Left ventricle myocardium inferior (tissue), 1 donor: Measurements from ENCODE around the gene MAP4K4. TPM values are rescaled to one million over a fixed set of nuclear protein-coding genes. Genes with fewer than 3 reads are reported as not detected.

Experiments used
- DNase-seq: peaks from one replicate; pipeline ENCODE4 v3.0.0-alpha.2; 2020
- H3K27ac ChIP-seq: fragments of 200-600 bp; replicated peaks from 2 replicates; pipeline ENCODE4 v1.8.0; 2021
- H3K27me3 ChIP-seq: fragments of 200-600 bp; 2 replicates; pipeline ENCODE4 v1.8.0; 2021; ENCODE audit warnings: low read depth
- H3K36me3 ChIP-seq: fragments of 200-600 bp; 2 replicates; pipeline ENCODE4 v1.8.0; 2021
- H3K4me1 ChIP-seq: fragments of 200-600 bp; 2 replicates; pipeline ENCODE4 v1.8.0; 2021
- H3K4me3 ChIP-seq: fragments of 200-600 bp; 2 replicates; pipeline ENCODE4 v1.8.0; 2021; ENCODE audit warnings: mild to moderate bottlenecking, moderate library complexity
- H3K9me3 ChIP-seq: fragments of 200-600 bp; replicated peaks from 2 replicates; pipeline ENCODE4 v1.8.0; 2021
- intact Hi-C: fragments of 100-400 bp; cut with micrococcal nuclease; formaldehyde crosslinking; loops from one replicate; pipeline ENCODE4 v1.11.0; 2022
- total RNA-seq: library from RNA; stranded (reverse); fragmentation: NEBNext Ultra II Directional; extraction: Animal tissue kit (Norgen Biotek cat#: 25700); gene quantifications from one replicate; pipeline ENCODE4 v1.2.1, GENCODE V29; 2021
- TF ChIP-seq, protein P1 (sequence below): fragments of 200-600 bp; IDR thresholded peaks from 2 replicates; pipeline ENCODE4 v1.8.0; 2021; ENCODE audit warnings: antibody characterized with exemption, mild to moderate bottlenecking, borderline replicate concordance
- donor health status: DM: no; HTN: yes; CAD: no; lungs with severe emphysema.

Gene MAP4K4
- total RNA-seq, 1 donor from 2014 or later = 102 TPM

DNA sequence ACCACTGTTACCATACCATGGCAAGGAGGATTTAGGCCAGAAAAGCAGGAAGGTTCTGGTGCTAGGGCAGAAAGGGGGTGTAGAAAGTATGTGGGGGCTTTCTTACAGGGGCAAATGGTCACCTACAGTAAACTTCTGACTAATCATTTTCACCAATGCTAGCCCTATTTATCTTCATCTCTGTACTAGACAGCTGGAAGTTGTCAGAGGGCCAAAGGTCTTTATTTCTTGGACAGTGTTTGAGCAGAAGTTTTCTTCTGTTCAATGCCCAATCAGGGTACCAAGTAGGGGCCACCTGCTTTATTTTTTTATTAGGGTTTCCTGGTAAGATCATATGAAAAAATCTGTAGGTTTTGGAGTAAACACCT lies 37.6 kb downstream of the MAP4K4 start:
- no peaks in the 10 kb centered on the region for H3K36me3 ChIP-seq
- H3K9me3 ChIP-seq = no peaks in the 10 kb centered on the region
- peak overlapping the region; percentile 74 for H3K27ac ChIP-seq
- peaks cover 97% of the 10 kb centered on the region for H3K4me1 ChIP-seq
- no peak for DNase-seq
- intact Hi-C loops = no loop called here
- H3K4me3 ChIP-seq = no peak overlapping the region
- TF ChIP-seq, protein P1, sequence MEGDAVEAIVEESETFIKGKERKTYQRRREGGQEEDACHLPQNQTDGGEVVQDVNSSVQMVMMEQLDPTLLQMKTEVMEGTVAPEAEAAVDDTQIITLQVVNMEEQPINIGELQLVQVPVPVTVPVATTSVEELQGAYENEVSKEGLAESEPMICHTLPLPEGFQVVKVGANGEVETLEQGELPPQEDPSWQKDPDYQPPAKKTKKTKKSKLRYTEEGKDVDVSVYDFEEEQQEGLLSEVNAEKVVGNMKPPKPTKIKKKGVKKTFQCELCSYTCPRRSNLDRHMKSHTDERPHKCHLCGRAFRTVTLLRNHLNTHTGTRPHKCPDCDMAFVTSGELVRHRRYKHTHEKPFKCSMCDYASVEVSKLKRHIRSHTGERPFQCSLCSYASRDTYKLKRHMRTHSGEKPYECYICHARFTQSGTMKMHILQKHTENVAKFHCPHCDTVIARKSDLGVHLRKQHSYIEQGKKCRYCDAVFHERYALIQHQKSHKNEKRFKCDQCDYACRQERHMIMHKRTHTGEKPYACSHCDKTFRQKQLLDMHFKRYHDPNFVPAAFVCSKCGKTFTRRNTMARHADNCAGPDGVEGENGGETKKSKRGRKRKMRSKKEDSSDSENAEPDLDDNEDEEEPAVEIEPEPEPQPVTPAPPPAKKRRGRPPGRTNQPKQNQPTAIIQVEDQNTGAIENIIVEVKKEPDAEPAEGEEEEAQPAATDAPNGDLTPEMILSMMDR = no peak
- no peaks in the 10 kb centered on the region for H3K27me3 ChIP-seq

DNA sequence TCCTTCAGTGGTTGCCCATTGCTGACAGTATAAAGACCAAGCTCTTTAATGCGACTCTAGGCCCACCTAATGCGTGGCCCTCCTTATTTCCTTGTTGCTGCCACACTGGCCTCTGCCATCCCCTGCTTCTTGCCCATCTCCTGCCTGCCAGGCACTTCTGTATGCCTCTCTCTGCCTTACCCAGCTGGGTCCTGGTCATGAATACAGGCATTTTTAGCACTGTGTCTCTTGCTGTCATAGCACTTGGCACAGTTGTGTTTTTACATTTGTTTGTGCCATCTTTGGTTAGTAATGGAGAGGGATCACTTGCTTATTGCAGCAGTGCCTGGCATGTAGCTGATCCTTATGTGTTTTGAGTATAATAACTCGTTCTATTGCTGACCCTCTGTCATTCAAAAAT lies 38.7 kb downstream of the MAP4K4 start:
- no peak overlapping the region for H3K4me3 ChIP-seq
- TF ChIP-seq, protein P1 = no peak

DNA sequence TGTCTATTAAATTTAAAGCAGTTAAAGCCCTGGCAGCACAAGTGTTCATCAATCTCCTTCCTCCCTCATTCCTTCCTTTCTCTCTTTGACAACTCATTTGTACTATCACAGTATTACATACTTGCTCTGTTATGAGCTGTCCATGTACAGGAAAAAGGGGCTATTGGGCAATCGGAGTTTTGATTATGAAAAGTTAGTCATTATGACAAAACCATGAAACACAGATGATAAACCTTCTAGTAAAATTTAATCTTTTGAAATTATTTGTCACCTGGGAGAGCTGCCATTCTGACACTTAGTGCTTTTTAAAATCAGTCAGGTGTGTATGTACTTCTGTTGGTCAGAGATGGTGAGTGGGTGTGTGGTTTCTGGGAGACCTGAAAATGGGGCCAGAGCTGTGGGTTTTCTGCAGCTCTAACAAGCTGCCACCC lies 39.4 kb downstream of the MAP4K4 start:
- intact Hi-C loops = no loop called here

More for the DNA sequence above, 38.7 kb downstream of the MAP4K4 start:
- Histone ChIP-seq H3K27me3 (no peaks in the 10 kb centered on the region), H3K9me3 (no peaks in the 10 kb centered on the region), H3K27ac (peak overlapping the region; percentile 74), H3K36me3 (no peaks in the 10 kb centered on the region), H3K4me1 (peaks cover 95% of the 10 kb centered on the region)
- DNase-seq = no peak
- intact Hi-C loops = no loop called here

DNA sequence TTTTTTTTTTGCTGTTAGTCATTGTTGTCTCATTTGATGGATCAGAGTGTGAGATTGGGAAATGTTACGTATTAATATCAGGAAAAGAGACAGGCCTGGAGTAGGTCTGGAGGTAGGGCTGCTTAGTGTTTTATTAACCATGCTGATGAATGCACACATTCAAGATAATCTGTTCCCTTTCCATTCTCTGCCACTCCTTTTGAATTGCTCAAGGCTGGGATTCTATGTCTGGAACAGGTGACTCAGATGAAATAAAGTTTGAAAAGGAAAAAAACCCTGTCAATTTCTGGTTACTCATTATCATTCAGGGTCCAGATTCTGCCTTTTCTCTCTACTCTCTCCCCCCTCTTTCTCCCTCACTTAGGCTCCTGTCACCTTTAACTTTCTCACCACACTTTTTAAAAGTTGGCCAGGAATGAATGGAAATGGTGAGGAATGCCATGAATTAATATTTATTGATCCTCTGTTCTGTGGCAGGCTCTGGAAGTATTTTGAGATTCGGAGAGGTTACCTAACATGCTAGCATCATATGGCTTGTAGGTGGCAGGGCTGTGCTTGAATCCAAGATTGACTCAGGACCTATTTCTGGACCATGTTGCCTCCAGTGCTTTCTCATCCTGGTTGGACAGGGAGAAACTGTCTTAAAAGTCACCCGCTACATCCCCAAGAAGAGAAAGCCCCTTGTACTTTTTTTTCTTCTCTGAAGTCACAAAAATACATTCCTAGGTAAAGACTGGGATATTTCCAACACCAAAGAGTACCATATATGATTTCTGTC lies 40.2 kb downstream of the MAP4K4 start:
- Histone ChIP-seq H3K9me3 (no peaks in the 10 kb centered on the region), H3K27ac (peak overlapping the region; percentile 74), H3K36me3 (no peaks in the 10 kb centered on the region), H3K4me1 (peaks cover 95% of the 10 kb centered on the region), H3K4me3 (no peak overlapping the region), H3K27me3 (no peaks in the 10 kb centered on the region)
- DNase-seq = no peak
- TF ChIP-seq, protein P1 = no peak
- intact Hi-C loops = no loop called here

More for the DNA sequence above, 39.4 kb downstream of the MAP4K4 start:
- Histone ChIP-seq H3K27ac (peak overlapping the region; percentile 74), H3K36me3 (no peaks in the 10 kb centered on the region), H3K4me3 (no peak overlapping the region), H3K27me3 (no peaks in the 10 kb centered on the region), H3K4me1 (peaks cover 95% of the 10 kb centered on the region), H3K9me3 (no peaks in the 10 kb centered on the region)
- DNase-seq = no peak
- TF ChIP-seq, protein P1 = no peak

DNA sequence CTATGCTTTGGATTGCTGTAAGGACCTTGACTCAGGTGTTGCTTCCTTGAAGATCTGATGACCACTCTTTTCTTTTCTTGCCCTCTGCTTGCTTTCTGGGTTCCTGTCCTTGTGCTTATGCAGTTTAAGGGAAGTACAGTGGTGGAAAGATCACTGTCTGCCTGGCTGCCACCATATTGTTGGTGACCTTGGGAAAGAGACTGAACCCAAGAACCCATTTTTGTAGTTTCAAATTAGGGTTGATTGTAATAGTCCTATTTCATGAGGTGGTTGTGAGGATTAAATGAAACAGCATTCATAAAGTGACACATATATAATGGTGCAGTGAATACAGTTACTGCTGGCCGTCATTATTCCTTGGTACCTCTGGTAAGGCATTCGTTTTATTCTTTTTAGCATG lies 41.1 kb downstream of the MAP4K4 start:
- Histone ChIP-seq H3K27me3 (no peaks in the 10 kb centered on the region), H3K4me3 (no peak overlapping the region), H3K4me1 (peaks cover 95% of the 10 kb centered on the region), H3K9me3 (no peaks in the 10 kb centered on the region), H3K36me3 (no peaks in the 10 kb centered on the region), H3K27ac (peak overlapping the region; percentile 74)
- no peak for DNase-seq
- TF ChIP-seq, protein P1 = no peak
- intact Hi-C loops = no loop called here
